GM19238 (cell line): ENCODE results near the gene UGCG.
"Not testable (repeated sequence)": the region's sequence is repeated elsewhere in the genome, so short reads cannot be mapped to it uniquely, and the experiment has no call there.

Experiments
- DNase-seq: peaks from one replicate; pipeline ENCODE4 v3.0.0; 2011; ENCODE audit warnings: low spot score; ENCODE audit not compliant: insufficient read length

Gene UGCG

DNA sequence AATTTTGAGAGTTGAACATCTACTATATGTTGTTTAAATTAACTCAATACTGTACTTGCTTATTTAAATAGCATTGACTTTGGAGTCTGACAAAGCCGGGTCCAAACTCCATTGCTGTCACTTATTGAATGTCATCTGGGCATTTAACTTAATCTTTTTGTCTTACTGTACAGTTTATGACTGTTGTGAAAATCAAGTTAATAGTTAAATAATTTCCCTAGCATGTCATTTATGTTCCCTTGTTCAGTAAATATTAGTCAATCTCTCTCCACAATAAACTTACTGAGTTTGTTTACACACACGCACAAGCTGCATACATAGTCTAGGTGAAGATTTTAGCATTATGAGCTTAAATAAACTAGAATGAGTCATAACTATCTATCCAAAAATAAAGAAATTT lies 6.3 kb upstream of the UGCG start:
- DNase-seq, result no peak

DNA sequence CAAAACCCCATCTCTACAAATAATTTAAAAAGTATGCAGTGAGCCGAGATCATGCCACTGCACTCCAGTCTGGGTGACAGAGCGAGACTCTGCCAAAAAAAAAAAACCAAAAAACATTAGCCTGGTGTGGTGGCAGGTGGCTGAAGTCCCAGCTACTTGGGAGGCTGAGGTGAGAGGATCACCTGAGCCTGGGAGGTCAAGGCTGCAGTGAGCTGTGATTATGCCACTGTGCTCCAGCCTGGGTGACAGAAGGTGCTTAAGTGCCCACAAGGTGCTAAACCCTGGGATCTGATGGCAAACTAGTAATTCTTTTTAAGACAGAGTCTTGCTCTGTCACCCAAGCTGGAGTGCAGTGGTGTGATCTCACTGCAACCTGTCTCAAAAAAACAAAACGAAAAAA lies 5.7 kb upstream of the UGCG start:
- DNase-seq, result not testable (repeated sequence)

DNA sequence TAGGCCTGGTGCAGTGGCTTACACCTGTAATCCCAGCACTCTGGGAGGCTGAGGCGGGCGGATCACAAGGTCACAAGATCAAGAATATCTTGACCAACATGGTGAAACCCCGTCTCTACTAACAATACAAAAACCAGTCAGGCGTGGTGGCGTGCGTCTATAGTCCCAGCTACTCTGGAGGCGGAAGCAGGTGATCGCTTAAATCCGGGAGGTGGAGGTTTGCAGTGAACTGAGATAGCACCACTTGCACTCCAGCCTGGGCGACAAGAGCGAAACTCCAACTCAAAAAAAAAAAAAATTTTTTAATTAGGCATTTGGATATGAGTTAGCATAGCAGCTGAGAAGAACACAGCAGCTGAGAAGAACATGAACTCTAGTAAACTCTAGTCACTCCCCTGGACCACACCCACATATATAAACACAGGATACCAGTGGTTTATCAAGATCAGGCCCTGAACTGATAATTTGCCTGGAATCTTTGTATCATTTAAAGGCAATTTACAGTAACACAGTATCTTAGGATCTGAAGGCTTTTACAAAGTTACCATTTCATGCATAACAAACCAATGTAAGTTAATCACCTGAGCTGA lies 4.6 kb upstream of the UGCG start:
- no peak for DNase-seq

DNA sequence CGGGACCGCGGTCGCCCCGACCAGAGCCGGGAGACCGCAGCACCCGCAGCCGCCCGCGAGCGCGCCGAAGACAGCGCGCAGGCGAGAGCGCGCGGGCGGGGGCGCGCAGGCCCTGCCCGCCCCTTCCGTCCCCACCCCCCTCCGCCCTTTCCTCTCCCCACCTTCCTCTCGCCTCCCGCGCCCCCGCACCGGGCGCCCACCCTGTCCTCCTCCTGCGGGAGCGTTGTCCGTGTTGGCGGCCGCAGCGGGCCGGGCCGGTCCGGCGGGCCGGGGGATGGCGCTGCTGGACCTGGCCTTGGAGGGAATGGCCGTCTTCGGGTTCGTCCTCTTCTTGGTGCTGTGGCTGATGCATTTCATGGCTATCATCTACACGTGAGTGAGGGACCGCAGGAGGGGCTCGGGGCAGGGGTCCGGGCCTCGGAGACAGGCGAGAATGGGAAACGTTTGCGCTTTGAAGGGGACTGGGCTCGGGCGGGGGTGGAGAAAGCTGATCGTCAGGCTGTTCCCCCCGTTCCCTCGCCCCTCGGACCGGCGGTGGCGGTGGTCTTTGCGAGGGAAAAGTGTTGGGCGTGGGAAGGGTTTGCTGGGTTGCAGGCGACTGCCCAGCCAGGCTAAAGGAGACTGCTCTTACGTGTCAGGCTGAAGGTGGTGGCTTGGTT lies 457 bp downstream of the UGCG start:
- peak; percentile 53 for DNase-seq

- DNase-seq, result peak; percentile 27
Observed at GRCh38 chr9:111897601-111898137, 1.1 kb downstream of the UGCG start.

DNA sequence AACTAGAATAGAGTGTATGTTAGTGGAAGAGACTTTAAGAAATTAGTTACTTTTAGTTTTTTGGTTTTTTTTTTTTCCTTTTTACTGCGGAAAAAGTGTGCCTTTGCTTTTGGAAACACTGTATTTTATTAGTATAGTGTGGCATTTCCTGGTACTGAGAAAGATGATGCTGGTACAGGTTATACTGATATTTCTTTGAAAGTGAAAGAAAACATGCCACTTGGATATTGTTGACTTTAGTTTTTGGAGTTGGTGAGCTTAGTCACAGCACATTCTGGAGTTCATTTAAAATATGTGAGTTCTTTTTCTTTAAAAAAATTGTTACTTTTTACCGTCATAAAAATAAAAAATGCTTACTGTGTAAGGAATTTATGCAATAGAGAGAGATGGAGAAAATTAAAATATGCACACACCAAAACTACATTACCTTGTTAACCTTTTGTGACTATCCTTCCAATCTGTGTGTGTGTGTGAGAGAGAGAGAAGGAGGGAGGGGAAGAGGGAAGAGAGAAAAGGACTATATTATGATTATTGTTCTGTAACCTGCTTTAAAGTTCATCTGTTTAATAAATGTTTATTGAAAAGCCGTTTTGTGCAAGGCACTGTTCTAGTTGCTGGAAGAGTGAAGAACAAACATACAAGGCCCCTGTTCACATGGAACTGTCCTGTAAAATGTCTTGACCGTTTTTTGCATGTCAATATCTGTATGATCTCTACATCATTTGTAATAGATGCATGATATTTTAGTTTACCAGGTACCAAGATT lies 1.9 kb downstream of the UGCG start:
- no peak for DNase-seq

DNA sequence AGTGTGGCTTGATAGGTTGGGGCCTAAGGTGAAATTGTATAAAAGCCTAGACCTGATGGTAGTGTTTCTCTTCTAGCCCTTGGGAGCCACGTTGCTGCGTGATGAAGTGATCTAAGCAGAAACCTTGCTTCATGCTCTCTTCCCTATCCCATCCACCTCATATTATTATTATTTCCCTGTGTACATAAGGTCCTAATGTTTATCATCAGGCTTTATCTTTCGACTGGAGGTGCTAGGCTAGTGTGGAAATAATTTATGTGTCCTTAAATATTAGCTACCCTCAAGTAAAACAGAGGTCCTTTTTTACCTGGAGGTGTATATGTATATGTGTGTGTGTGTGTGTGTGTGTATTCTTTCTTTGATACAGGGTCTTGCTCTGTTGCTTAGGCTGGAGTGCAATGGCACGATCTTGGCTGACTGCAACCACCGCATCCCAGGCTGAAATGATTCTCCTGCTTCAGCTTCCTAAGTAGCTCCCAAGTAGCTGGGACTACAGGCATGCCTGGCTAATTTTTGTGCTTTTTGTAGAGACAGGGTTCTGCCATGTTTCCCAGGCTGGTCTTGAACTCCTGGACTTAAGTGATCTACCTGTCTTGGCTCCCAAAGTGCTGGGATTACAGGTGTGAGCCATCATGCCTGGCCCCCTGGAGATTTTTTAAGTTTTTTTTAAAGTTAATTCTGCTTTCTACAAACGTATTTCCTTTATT lies 3.7 kb downstream of the UGCG start:
- no peak for DNase-seq

DNA sequence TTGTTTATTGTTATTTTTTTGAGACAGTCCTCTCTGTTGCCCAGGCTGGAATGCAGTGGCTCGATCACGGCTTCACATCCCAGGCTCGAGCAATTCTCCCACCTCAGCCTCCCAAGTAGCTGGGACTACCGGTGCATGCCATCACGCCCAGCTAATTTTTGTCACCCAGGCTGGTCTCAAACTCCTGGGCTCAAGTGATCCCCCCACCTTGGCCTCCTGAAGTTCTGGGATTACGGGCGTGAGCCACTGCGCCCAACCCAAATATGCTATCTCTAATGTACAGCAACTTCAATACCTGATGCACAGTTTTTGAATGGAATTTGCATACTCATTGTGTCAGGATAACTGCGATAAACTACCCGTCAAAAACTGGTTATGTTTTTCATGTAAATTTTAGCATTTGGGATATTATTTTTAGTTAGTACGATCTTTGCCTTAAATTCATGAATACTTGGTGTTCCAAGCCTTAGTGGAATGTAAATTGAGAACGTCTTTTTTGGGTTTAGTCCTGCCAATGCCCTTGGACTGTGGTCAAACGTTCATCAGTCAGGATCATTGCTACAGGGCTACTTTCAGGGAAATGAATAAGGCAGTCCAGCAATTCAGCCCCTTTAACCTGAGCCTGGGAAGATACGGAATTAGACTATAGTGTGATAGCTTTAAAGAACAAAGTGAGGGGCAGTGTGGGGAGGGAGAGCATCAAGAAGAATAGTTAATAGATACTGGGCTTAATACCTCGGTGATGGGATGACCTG lies 4.4 kb downstream of the UGCG start:
- DNase-seq, result no peak

DNA sequence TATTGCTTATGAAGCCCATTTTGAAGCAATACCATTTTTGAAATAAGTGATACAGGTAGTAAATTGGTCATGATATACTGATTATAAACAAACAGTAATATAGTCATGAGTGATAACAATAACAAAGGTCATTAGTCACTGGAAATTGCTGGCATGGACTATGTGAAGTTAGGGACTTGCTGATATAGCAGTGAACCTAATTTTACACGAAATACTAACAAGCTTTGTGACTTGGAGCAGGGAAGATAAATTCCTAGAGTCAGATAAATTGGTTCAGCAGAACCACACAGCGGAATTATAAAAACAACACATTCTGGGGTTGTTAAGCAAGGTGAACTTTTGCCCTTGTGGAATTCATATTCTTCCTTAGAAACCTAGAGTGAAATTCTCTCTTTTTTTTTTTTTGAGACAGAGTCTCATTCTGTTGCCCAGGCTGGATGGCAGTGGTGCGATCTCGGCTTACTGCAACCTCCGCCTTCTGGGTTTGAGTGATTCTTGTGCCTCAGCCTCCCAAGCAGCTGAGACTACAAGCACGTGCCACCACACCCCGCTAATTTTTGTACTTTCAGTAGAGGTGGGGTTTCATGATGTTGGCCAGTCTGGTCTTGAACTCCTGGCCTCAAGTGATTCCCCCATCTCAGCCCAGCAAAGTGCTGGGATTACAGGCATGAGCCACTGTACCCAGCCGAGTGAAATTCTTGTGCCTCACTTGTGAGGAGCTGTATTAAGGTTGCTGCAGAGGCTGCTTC lies 6.0 kb downstream of the UGCG start:
- DNase-seq, result no peak

- not testable (repeated sequence) for DNase-seq
Observed at GRCh38 chr9:111903535-111903934, 6.9 kb downstream of the UGCG start.

- no peak for DNase-seq
Observed at GRCh38 chr9:111904026-111904425, 7.4 kb downstream of the UGCG start.

DNA sequence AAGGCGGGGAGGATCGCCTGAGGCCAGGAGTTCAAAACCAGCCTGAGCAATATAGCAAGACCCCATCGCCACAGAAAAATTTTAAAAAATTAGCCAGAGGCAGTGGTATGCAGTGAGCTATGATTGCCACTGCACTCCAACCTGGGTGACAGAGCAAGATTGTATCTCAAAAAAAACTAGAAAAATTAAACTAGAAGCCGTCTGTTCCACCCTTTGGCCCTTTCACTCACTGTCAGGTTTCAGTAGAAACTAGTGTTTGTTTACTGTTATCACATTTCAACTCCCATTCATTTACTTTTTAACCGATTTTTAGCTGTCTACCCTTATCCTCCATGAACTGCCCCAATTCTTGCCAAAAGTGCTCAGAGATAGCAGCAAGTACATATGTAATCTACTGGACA lies 8.3 kb downstream of the UGCG start:
- no peak for DNase-seq

GRCh38 chr9:111907147-111907546 lies 10.5 kb downstream of the UGCG start:
- DNase-seq, result no peak

- DNase-seq, result no peak
Observed at GRCh38 chr9:111909444-111909843, 12.8 kb downstream of the UGCG start.

- DNase-seq, result no peak
Observed at GRCh38 chr9:111910428-111910827, 13.8 kb downstream of the UGCG start.

DNA sequence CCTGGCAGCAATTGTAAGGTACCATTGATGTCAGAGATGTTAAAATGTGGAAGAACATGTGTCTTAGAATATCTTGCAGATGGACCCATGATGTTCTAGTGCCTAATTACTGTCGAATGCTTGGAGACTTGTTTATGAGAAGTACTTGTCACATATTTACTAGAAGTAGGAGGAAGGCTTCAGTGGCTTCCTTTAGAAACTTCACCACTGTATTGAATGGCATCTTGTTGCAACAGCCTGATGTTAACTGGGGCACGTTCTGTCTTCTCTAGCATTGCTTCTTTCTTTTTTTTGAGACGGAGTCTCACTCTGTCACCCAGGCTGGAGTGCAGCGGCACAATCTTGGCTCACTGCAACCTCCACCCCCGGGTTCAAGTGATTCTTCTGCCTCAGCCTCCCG lies 16.5 kb downstream of the UGCG start:
- no peak for DNase-seq

DNA sequence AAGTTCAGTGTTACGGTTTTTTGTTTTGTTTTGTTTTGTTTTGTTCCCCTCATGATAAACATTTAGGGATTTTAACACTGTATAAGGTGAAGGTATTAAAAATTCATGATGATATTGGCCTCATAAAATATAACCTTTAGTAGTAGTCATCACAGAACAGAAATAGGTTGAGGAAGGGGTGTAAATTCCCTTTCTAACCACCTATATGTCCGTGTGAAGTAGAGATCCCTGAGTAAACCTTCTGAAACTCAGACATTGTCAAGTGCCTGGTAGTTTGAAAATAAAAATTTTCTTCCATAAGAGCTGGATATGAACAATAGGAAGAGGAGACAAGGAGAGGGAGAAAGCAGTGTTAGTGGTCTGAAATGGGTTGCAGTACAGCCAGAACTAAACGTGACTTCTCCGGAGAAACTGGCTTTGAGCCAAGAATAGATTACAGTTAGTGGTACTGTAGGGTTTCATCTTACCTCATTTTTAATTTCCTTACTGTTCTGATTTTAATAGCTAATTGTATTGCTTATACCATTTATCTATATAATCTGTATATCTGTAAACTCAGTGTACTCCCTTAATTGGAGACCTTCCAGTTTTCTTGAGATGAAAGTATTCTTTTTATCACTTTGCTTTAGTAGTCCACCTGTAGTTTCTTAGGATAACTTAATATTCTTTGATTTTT lies 18.3 kb downstream of the UGCG start:
- no peak for DNase-seq

DNA sequence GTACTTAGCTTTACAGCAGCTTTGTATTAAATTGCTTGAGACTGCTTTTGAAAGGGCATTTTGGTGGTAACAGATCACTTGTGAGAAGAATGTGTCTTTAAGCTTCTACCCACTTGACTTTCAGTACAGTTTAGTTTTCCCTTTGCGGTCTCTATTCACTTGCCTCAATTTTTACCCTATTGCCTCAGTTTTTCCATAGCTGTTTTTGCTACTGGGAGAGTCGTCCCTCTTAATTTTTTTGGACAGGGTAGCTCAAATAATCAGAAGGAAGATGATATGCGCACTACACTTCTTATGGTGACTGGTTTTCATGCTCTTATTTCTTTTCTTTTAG lies 18.8 kb downstream of the UGCG start:
- DNase-seq, result no peak

DNA sequence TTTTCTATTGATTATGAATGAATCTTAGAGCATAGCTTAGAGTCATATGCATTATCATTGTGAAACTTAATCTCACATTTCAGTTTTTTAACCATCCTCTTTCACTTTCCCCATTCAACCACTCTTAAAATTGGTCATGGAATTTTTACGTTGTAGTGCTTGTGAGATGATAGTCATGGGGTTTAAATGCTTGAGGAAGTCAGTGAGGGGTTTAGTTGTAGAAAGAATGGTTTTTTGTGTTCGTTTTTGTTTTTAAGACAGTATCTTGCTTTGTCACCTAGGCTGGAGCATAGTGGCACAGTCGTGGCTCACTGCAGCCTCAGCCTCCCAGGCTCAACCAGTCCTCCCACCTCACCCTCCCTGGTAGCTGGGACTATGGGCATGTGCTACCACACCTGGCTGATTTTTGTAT lies 19.6 kb downstream of the UGCG start:
- no peak for DNase-seq

GRCh38 chr9:111917201-111917600 lies 20.6 kb downstream of the UGCG start:
- DNase-seq, result no peak
